HG03520 (cell line): ENCODE results near the gene ARGLU1.
A peak's percentile ranks its signal among the peaks of the same experiment; 100 is the strongest.

Experiments used
- ATAC-seq: cut with Tn5 transposase; IDR thresholded peaks from one replicate; pipeline ENCODE4 v1.9.1; 2021; ENCODE audit warnings: mild to moderate bottlenecking, moderate library complexity; ENCODE audit not compliant: unreplicated experiment

Gene ARGLU1

DNA sequence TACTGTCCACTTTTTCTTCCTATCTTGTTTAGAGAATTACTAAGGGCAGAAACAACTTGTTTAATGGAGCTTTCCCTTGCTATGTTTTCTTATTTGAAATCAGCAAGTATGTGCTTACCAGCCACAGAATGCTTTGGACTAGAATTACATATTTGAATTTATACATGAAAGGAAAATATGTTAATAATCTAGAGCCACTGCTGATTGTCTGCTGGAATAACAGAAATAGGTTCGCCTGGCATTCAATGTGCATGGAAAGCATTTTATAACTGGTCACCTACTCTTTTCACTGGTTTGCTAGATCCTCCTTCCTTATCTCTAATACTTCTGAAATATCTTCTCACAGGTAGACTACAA is 40.5 kb downstream of the ARGLU1 start:
- no peak for ATAC-seq

DNA sequence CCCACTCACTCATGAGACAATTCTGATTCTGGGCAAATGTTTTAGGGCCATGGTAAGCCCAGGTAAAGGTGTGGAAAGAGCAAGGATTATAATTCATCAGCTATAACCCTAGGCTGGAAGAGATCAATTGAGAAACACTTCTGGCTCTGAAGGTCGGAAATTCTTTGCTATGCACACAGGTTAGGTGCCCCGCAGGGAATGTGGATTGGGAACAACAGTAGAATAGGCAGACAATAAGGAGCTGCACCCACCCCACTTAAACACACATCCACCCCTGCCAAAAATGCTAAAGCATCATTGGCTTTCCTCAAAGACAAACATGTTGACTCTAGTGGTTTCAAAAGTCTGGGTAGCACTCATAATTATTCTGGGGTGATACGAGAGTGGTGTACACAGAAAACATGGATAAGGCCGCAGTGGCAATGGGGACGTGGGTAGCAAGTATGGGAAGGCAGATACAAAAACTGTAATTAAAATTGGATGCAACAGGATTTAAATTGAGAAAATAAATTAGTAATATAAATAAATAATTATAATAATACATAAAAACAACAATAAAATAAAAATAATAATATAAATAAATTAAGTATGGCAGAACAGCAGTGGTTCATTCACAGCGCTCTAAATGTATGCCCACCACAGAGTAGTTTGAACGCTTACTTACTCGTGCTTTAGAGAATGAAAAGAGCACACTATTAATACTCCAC is 41.0 kb downstream of the ARGLU1 start:
- ATAC-seq = no peak

DNA sequence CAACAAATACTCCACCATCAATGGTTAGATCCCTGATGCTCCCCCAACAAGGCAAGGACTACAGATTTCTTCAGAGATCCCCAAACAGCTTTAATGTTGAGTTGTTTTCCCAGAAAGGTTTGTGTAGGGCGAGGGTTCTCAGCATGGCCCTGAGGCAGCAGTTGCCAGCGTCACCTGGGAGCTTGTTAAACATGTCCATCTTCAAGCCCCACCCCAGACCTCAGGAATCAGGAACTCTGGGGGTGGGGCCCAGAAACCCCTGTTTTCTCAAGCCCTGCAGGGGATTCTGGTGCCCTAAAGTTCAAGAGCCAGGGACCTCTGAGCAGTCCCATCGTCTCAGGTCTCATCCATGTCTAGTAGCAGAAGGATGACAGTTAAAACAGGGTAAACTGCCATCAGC is 42.1 kb downstream of the ARGLU1 start:
- no peak for ATAC-seq

DNA sequence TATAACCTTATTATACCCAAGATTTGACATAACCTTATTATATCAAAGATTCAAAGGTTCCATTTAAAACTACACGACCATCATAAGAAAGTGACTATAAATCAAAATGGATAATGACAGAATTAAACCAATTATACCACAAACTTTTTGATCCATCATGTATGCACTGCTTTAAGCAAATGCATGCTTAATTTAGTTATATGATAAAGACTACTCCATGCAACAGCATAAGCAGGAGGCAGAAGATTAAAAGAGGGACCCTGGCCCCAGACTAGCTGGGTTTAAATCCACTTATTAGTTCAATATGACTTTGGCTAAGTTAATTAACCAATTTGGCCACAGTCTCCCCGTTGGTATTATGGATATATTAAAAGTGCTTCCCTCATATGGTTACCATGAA is 43.8 kb downstream of the ARGLU1 start:
- no peak for ATAC-seq

DNA sequence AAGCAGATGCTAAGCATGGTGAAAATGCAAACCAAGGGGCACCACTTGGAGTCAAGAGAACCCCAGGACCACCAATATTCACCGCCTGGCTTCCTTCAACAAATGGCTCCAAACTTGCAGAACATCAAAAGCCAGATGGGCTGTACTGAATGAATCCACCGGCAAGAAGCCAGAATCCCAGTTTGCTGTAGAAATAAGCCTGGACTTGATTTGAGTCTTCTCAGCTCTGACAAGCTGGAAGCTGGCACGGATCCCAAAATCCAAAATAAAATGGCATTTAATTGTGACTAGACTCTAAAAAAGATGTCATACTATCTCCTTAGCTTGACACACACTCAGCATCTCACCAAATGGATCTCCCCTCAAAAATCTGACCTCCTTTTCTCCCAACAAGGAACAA is 44.4 kb downstream of the ARGLU1 start:
- no peak for ATAC-seq

DNA sequence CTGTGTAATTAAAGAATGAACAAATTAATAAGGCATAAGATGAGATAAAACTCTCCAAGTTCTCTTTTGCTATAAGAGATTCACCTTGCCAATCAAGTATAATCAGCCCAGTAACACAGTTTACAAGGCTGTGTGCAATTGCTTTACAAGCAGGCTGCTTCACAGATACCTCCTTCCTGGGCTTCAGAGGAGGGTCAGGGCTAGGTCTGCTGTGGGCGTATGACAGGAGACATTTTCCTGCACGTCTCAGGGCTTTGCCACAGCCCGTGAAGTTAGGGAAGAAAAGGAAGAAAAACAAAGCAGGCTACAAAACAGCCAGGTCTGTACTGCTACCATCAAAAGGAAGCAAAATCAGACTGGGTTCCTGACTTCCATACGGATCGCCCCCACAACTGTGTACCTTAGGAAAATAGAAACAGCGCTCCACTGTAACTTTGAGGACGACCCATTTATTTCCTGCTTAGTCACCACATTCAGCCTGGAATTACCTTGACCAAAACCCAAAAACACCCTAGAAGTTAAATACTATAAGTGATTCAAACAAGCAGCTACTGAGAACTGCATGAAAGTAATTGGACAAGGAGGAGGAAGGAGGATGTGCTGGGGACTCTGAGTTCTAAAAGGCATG is 44.9 kb downstream of the ARGLU1 start:
- ATAC-seq = no peak

DNA sequence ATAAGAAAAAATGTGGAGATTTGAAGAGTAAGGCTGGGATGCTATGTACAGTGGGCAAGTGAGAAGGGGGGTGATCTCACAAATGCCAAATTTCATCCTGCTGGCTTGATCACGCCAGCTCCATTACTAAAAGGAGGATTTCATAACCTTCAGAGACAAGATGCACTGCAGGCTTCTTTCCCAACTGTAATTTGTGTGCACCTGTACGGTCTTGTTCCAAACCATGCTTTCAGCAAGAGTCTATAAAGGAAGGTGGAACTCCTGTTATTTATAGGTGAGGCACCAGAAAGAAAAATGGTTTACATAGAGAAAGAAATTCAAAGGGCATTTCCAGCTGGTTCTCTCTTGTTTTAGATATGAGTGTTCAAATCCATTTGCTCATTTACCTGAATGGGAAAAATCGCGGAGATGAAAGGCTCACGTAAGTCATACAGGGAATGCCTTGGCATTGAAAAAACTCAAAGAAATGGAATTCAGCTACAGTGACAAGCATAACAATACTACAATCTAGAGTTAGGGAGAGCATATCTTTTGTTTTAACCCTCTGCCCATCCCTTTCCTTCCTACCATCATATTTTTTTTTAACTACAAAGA is 45.7 kb downstream of the ARGLU1 start:
- ATAC-seq = no peak

DNA sequence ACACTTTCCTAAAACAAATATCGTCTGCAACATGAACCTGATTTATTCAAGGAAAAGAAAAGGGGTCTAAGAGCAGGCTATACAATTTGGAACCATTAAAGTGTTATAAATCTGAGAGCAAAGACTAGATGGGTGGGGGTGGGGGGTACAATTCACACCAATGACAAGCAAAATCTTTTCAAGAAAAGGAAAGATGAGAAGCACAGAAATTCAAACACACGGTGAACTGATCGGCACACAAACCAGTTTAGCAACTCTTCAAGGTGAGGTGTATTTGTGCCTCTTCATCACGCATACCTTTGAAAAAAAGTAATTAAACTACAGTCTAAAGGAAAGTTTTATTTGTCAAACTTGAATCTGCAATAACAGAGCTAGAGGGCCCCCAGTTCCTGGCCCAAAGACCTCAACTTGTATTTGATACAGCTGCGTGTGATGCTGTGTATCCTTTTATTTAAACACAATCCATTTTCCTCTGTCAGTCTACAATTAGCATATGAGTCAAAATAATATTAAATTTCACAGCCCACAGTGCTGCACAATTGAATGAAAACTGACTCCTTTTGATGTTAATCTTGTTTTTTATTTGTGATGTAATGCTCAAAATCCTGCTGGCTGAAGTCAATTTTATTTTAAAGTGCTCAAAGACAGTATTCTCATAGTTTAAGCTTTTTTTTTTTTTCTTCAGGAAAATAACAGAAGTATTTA is 46.7 kb downstream of the ARGLU1 start:
- no peak for ATAC-seq

DNA sequence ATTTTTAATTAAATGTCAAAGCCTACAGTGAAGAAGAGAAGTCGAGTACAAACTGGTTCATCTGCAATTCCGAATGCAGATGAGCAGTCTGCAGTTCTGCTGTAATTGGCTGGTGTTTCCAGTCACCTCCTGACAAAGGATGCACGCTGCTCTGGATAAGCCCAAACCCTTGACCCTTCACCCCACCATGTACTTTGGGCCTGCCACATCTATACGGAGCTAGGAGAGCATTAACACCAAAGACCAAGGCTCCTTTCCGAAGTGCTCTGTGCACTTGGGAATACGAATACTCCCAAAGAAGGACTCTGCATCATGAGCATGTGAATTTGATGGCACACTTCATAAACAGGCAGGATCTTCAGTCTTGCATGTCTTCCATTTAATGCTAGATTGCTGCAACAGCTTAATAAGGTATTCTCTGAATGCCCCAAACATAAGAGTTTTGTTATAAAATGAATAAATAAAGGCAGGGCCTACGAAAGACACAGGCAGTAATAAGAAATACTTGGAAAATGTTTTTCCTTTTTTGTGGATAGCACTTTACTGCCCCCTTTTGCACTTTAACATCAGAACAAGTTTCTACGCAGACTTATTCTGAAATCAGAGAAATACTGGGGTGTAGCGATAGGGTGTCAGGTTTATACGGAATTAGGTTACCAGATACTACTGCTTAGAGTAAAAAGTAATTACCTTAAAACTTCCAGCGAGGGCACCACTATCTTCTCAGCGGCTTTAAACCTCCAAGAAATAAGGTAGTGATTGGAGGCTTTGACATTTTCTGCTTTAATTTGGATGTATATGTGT is 47.5 kb downstream of the ARGLU1 start:
- ATAC-seq = no peak

DNA sequence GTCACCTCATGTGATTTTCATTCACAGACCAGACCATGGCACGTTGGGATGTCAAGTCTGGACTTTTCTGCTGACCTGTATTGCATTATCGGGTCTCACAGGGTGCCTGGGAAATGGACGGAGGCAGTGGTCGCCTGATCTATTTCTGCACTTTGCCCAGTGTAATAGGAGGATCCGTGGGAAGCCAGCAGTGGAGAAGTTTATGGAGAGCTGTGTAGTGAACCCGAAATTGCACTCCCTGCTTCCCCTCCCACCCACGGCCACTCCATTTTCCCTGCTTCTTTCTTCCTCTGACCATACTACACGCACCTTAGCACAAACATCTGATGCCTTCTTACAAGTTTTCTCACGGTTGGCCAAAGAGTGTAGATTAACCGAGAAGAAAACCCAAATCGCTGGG is 49.4 kb downstream of the ARGLU1 start:
- ATAC-seq = no peak

DNA sequence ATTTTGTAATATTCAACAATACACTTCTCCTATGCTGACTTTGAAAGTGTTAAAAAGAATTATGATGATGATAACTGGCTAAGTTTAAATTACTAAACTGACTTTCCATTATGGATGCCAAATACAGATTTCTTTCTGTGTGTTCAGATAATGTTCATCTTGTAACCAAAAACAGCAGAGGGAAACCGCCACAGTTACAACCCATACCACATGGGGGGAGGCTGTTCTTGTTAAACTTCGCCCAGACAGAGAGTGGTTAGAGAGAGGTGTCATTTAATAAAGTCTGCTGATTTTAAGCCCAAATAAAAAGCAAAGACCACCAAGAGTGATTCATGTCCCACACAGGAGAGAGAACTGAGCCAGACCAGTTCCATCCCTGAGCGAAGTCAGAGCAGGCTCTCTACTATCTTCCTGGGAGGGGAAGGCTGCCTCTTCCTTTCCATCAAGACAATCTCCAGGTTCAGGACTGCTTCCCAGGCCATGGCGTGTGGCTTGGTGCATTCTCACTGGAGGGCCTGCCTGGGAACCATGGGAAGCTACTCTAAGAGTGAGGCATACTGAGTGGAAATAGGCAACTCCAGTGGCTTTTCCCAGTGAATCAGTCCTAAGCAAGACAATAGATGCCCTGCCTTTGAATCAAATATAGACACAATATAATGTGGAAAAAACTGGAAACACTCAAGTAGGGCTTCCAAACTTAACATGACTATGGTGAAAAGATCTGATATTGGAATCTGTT is 50.7 kb downstream of the ARGLU1 start:
- no peak for ATAC-seq

DNA sequence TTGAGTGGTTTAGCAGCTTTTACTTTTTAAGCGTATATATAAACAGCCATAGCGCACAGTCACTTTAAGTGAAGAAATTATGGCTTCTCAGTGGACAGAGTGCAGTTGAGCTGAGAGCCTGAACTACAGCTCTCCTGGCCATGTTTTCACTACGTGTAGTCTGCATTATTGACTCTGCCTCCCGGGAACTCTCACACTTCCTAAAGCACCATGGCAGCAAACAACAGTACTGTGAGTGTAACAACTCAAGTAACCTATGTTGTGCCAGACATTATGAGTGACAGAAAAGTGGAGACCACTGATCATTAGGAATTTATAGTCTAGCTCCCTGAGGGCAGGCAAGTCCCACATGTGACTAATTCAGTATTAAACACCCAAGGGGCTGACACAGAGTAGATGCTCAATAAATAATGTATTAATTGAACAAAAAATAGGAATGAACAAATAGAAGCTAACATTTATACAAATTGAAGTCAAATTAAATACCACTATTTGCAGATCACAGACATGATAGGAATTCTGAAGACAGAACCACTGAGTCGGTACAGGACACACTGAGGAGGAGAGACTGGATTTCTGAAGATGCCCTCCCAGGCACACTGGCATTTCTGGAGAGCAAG is 52.2 kb downstream of the ARGLU1 start:
- no peak for ATAC-seq

DNA sequence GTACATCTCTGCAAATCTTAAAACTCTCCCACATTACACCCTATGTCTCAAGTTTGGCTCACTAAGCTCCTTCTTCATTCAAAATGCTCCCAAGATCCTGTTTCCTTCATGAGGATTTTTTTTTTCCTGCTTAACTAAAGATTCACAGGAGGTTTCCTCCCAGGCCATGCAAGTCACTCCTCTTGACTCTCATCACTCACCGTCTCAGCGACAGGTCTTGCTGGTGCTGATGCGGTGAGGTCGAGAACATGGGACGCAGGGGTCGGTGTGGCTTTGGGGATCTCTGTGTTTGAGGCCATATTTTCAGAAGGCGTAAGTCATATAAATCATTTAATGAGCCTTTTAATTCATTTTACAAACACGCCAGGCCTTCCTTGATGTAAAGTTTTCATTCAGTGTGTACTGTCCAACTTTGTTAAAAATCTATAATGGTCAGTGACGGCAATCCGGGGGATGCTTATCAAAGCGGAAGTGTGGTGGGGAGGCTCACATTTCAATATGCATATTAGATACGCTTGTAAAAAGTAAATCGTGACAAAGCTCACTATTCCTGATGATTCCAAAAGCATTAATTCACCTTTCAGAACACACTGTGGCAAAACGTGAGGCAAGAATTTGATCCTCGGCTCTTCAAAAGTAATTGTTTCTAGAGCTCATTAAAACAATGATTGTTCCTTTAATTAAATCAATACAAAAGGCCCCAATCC is 52.9 kb downstream of the ARGLU1 start:
- ATAC-seq = no peak

DNA sequence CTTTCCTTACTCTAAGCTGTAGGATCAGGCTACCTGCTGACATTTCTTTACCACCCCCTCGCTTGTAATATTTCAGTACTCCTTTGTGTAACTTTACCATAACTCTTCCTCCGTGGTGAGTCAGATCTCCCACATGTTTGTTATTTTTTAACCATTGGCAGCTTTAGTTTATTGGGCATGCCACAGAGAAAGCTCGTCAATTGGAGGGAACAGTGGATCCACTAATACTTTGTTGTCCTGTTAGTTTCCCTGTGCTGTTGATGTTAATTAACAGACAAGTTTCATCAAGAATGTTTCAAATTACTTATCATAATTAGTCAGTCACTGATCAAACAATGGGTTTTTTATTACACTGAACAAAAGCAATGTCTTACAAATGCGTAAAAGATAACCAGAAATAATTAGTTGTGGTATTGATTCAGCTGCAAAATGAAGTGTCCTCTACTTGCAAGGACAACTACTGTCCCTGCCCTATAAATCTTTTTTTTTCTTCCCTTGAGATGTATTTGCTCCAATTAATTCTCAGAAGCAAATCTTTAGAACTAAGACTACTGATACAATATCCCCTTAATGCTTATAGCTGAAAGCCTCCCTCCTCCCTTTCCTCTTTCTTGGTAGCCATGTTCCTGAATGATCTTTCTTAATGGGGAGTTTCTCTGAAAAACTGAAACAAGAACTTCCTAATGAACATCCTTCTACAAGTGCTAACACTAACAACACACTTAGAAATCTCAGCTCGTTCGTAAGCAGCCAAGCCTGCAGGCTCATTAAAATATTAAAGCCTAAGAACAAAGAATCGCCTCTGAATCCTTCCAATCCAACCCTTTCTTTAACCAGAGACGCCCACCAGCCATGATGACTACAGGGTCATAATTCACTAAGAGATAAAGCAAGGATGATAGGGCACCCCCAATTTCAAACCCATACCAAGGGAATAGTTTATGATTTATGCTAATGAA is 54.6 kb downstream of the ARGLU1 start:
- ATAC-seq = no peak

DNA sequence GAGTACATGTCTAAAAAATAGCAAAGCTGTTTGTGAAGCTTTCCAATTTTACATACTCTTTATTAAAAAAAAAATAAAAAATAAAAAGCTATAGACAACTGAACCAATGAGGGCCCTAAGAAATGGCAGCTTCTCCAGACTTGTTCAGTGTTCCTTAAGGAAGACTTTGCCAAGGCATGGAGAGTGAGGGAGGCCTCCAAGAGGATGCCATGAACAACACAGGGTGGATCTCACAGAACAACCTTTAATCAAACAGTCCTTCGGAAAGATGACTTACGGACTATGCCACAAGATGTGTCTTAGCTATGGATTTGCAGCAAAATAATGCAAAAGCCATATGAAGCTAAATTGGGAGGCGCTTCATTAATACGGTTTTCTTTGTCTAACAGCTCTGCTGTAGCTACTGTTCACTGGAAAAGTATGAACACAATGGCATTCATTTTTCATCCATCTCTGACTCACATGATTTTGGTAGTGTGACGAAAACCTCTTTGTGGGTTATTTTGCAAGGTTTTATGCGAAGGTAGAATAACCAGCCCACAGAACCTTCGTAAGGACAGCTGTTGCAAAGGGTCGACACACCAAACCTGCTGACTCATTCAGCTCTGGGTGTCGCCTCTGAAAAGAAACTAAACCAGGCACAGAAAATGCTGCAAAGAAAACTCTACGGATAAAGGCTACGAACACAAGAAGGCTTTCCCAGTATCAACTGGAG is 60.2 kb downstream of the ARGLU1 start:
- peak; percentile 74 for ATAC-seq

DNA sequence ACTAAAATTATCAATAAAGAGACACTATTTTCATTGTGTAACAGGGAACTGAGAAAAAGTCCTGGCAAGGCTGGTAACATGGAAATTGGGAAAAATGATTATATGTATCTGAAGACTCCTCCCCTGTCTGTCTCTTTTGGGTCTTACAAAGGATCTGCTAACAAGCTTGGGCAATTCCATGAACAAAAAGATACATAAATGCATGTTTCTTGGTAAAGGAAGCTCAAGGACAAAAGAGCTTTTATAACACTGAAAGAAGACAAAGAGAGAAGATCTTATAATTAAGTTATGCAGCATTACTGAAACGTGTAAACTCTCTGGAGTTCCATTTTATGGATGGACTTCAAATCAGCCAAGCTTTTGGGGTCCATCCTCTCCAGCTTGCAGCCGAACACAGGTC is 61.7 kb downstream of the ARGLU1 start:
- ATAC-seq = no peak

DNA sequence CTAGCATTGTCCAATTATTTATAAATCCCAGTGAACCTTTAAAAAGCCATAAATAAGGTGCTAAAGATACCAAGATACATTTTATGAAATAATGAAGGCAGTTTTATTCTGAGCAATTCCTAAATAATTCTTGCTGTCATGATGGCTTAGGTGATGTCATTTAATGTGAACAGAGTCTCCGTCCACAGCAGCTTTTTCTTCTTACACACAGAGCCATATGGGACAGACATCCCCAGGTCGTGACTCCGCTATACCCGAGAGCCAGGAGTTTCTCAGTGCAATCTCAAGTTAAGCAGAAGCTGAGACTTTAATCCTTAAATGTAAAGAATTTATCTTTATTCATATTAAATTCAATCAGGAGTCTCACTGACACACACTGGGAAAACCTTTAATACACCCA is 62.2 kb downstream of the ARGLU1 start:
- ATAC-seq = no peak

DNA sequence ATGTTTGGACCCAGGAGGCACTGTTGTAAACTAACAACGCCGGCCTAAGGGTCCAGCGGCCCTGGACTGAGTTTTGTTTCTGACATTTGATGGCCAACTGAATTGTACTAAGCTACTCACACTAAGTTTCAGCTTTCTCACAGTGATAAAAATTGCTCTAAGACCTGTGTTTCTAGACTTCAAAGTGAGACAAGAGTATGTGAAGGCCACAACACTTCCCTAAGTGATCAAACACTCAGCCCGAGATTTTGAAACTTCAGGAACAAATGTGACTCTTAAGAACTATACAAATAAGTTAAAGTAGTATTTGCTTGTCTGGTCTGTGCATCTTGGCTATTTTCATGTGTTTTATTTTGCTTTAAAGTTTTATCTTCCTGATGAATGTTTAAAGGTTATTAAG is 62.6 kb downstream of the ARGLU1 start:
- no peak for ATAC-seq
